GM23338 (cell line): Measurements from ENCODE around the gene SEMA3C. TPM values are rescaled to one million over a fixed set of nuclear protein-coding genes. Genes with fewer than 3 reads are reported as not detected.

ENCODE experiments used
- ATAC-seq: fragments of 200-7000 bp; cut with Tn5 transposase; 3 replicates; pipeline ENCODE4 v1.9.1; 2020
- DNase-seq: peaks from one replicate; pipeline ENCODE4 v3.0.0-alpha.2; 2015; ENCODE audit warnings: low spot score
- H2AFZ ChIP-seq: fragments of 200-600 bp; sonication (generic); 2 replicates; pipeline ENCODE4 v1.8.0; 2016; ENCODE audit warnings: antibody characterized with exemption, mild to moderate bottlenecking, moderate library complexity
- H3F3A ChIP-seq: fragments of 200-600 bp; sonication (generic); replicated peaks from 2 replicates; pipeline ENCODE4 v1.8.0; 2017; ENCODE audit warnings: antibody characterized with exemption, mixed run types, low read depth
- H3K27ac ChIP-seq: fragments of 200-600 bp; sonication (generic); 2 replicates; pipeline ENCODE4 v1.6.1; 2016; ENCODE audit warnings: low read depth
- H3K27me3 ChIP-seq: fragments of 200-600 bp; sonication (generic); 2 replicates; pipeline ENCODE4 v1.8.0; 2016; ENCODE audit warnings: mild to moderate bottlenecking, mixed run types, moderate library complexity; ENCODE audit not compliant: insufficient read depth
- H3K36me3 ChIP-seq: fragments of 200-600 bp; sonication (generic); 2 replicates; pipeline ENCODE4 v1.8.0; 2016; ENCODE audit warnings: mild to moderate bottlenecking; ENCODE audit not compliant: insufficient read depth
- H3K4me1 ChIP-seq: fragments of 200-600 bp; sonication (generic); 2 replicates; pipeline ENCODE4 v1.8.0; 2016; ENCODE audit warnings: mild to moderate bottlenecking, moderate library complexity; ENCODE audit not compliant: insufficient read depth
- H3K4me2 ChIP-seq: fragments of 200-600 bp; sonication (generic); 2 replicates; pipeline ENCODE4 v1.7.1; 2017; ENCODE audit warnings: mixed run types
- H3K4me3 ChIP-seq: fragments of 200-600 bp; sonication (generic); 2 replicates; pipeline ENCODE4 v1.6.1; 2016; ENCODE audit warnings: mixed run types
- H3K79me2 ChIP-seq: fragments of 200-600 bp; sonication (generic); replicated peaks from 2 replicates; pipeline ENCODE4 v1.8.0; 2017; ENCODE audit warnings: mild to moderate bottlenecking; ENCODE audit not compliant: insufficient read depth
- H3K9me2 ChIP-seq: fragments of 200-600 bp; sonication (generic); 2 replicates; pipeline ENCODE4 v1.8.0; 2017; ENCODE audit not compliant: insufficient read depth
- H4K20me1 ChIP-seq: fragments of 200-600 bp; sonication (generic); replicated peaks from 2 replicates; pipeline ENCODE4 v1.8.0; 2017; ENCODE audit warnings: mild to moderate bottlenecking; ENCODE audit not compliant: insufficient read depth
- H3K27ac Mint-ChIP-seq: 2 replicates; pipeline ENCODE4 v1.8.0; 2020; ENCODE audit warnings: inconsistent platforms, mild to moderate bottlenecking, moderate library complexity, mixed read lengths
- H3K27me3 Mint-ChIP-seq: 3 replicates; pipeline ENCODE4 v1.8.0; 2022; ENCODE audit warnings: low read depth, mild to moderate bottlenecking, moderate library complexity, mixed read lengths, inconsistent platforms; ENCODE audit not compliant: insufficient read depth, poor library complexity
- H3K36me3 Mint-ChIP-seq: 3 replicates; pipeline ENCODE4 v1.8.0; 2021; ENCODE audit warnings: low read depth, mild to moderate bottlenecking, inconsistent platforms, moderate library complexity, mixed read lengths
- H3K4me1 Mint-ChIP-seq: 3 replicates; pipeline ENCODE4 v1.8.0; 2020; ENCODE audit warnings: mild to moderate bottlenecking, inconsistent platforms, mixed read lengths
- H3K4me3 Mint-ChIP-seq: 3 replicates; pipeline ENCODE4 v1.8.0; 2021; ENCODE audit warnings: moderate library complexity, mild to moderate bottlenecking, inconsistent platforms, mixed read lengths
- H3K9me3 Mint-ChIP-seq: 3 replicates; pipeline ENCODE4 v1.8.0; 2020; ENCODE audit warnings: moderate library complexity, mild to moderate bottlenecking, inconsistent platforms, mixed read lengths
- CREB1 ChIP-seq: fragments of 250-450 bp; sonication (Bioruptor Pico); IDR thresholded peaks from 2 replicates; pipeline ENCODE4 v1.5.0; 2020; ENCODE audit warnings: low read depth, mild to moderate bottlenecking, moderate library complexity
- ETS1 ChIP-seq: IDR thresholded peaks from 2 replicates; pipeline ENCODE4 v1.6.1; 2016; ENCODE audit warnings: antibody characterized with exemption
- EZH2 ChIP-seq: fragments of 200-600 bp; sonication (generic); IDR thresholded peaks from one replicate; pipeline ENCODE4 v1.8.0; 2017; ENCODE audit warnings: antibody characterized with exemption, mild to moderate bottlenecking, low read depth; ENCODE audit not compliant: unreplicated experiment
- EZH2phosphoT487 ChIP-seq: fragments of 200-600 bp; sonication (generic); IDR thresholded peaks from one replicate; pipeline ENCODE4 v1.8.1; 2018; ENCODE audit warnings: antibody characterized with exemption; ENCODE audit not compliant: unreplicated experiment
- JUNB ChIP-seq: IDR thresholded peaks from one replicate; pipeline ENCODE4 v1.6.1; 2016; ENCODE audit warnings: antibody characterized with exemption; ENCODE audit not compliant: unreplicated experiment
- NANOG ChIP-seq: IDR thresholded peaks from 2 replicates; pipeline ENCODE4 v1.6.1; 2016; ENCODE audit warnings: antibody characterized with exemption, borderline replicate concordance
- POLR2AphosphoS5 ChIP-seq: IDR thresholded peaks from 2 replicates; pipeline ENCODE4 v1.6.1; 2016; ENCODE audit warnings: antibody characterized with exemption, low read depth
- STAT1 ChIP-seq: IDR thresholded peaks from one replicate; pipeline ENCODE4 v1.6.1; 2016; ENCODE audit warnings: antibody characterized with exemption; ENCODE audit not compliant: unreplicated experiment
- ZNF114 ChIP-seq: fragments of 250-450 bp; sonication (Bioruptor Pico); IDR thresholded peaks from 2 replicates; pipeline ENCODE4 v1.5.0; 2020; ENCODE audit warnings: mild to moderate bottlenecking, moderate library complexity
- ZNF331 ChIP-seq: fragments of 250-450 bp; sonication (Bioruptor Pico); IDR thresholded peaks from 2 replicates; pipeline ENCODE4 v1.5.0; 2020; ENCODE audit warnings: low read depth, mild to moderate bottlenecking, moderate library complexity
- ZNF462 ChIP-seq: fragments of 250-450 bp; sonication (Bioruptor Pico); IDR thresholded peaks from 2 replicates; pipeline ENCODE4 v1.5.0; 2020; ENCODE audit warnings: mild to moderate bottlenecking, moderate library complexity
- polyA plus RNA-seq: library from polyadenylated mRNA; unstranded; fragments of >200 nt; fragmentation: Nextera tagmentation; extraction: Ambion mirVana; gene quantifications from 2 replicates; pipeline ENCODE4 v1.2.1, GENCODE V29; 2016
- total RNA-seq: library from RNA; depleted of rRNA; stranded (reverse); fragments of >200 nt; shearing (Covaris generic); gene quantifications from 2 replicates; pipeline ENCODE4 v1.2.3, GENCODE V29; 2014
- TF ChIP-seq, protein P1 (sequence below), 2 experiments: fragments of 200-600 bp in 1 of 2; sonication (generic) in 1 of 2; conservative IDR thresholded peaks; 2 replicates each; pipeline versions ENCODE4 v1.5.1 to v1.6.1; 2016 to 2017; ENCODE audit warnings: antibody characterized with exemption in 2 of 2, low read depth in 2 of 2, mild to moderate bottlenecking in 2 of 2, moderate library complexity in 1 of 2
- TF ChIP-seq, protein P2 (sequence below): IDR thresholded peaks from one replicate; pipeline ENCODE4 v1.6.1; 2018; ENCODE audit warnings: antibody characterized with exemption; ENCODE audit not compliant: unreplicated experiment

Gene SEMA3C
- total and polyA plus RNA-seq, 2 experiments from 2014 or later: 1.0 to 3.5 TPM

DNA sequence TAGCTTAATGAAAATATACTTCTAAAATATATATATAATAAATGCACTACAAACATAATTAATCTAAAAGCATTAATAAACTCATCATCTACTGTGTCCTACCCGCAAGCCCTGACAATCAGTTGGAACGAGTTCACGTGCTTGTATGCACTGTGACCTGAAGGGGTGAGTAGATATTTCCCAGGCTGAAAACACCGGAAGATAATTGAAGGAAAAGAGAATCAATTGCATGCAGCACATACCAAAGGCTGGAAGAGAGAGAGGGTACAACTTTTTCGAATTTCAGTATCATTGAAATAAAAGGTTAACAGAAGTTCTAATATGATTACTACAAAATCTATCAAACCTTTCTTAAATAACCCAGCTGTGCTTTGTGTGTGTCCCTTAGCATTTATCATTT lies 94.6 kb downstream of the SEMA3C start:
- Histone ChIP-seq H4K20me1 (no peaks in the 10 kb centered on the region), H3K79me2 (no peaks in the 10 kb centered on the region), H3K4me2 (no peak overlapping the region), H3K9me2 (no peaks in the 10 kb centered on the region), H2AFZ (no peak overlapping the region), H3F3A (no peaks in the 10 kb centered on the region), H3K27ac (no peak overlapping the region), H3K36me3 (no peaks in the 10 kb centered on the region), H3K27me3 (no peaks in the 10 kb centered on the region), H3K4me1 (no peaks in the 10 kb centered on the region), H3K4me3 (no peak overlapping the region)
- ATAC-seq (no peak), DNase-seq (no peak)
- Mint-ChIP-seq H3K4me1 (no peaks in the 10 kb centered on the region), H3K9me3 (no peaks in the 10 kb centered on the region), H3K27ac (no peak overlapping the region), H3K36me3 (no peaks in the 10 kb centered on the region), H3K4me3 (no peak overlapping the region), H3K27me3 (no peaks in the 10 kb centered on the region)
- TF ChIP-seq EZH2phosphoT487 (no peak), STAT1 (no peak), JUNB (no peak), EZH2 (no peak), ZNF331 (no peak), CREB1 (no peak), NANOG (no peak), POLR2AphosphoS5 (no peak), ZNF462 (CRISPR knock-in tag) (no peak), ETS1 (no peak), ZNF114 (CRISPR knock-in tag) (no peak)
- TF ChIP-seq, protein P1, sequence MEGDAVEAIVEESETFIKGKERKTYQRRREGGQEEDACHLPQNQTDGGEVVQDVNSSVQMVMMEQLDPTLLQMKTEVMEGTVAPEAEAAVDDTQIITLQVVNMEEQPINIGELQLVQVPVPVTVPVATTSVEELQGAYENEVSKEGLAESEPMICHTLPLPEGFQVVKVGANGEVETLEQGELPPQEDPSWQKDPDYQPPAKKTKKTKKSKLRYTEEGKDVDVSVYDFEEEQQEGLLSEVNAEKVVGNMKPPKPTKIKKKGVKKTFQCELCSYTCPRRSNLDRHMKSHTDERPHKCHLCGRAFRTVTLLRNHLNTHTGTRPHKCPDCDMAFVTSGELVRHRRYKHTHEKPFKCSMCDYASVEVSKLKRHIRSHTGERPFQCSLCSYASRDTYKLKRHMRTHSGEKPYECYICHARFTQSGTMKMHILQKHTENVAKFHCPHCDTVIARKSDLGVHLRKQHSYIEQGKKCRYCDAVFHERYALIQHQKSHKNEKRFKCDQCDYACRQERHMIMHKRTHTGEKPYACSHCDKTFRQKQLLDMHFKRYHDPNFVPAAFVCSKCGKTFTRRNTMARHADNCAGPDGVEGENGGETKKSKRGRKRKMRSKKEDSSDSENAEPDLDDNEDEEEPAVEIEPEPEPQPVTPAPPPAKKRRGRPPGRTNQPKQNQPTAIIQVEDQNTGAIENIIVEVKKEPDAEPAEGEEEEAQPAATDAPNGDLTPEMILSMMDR (conservative IDR thresholded peaks at IDR 0.05; ENCODE audit: low read depth in 2 of 2): no peak
- TF ChIP-seq, protein P2, sequence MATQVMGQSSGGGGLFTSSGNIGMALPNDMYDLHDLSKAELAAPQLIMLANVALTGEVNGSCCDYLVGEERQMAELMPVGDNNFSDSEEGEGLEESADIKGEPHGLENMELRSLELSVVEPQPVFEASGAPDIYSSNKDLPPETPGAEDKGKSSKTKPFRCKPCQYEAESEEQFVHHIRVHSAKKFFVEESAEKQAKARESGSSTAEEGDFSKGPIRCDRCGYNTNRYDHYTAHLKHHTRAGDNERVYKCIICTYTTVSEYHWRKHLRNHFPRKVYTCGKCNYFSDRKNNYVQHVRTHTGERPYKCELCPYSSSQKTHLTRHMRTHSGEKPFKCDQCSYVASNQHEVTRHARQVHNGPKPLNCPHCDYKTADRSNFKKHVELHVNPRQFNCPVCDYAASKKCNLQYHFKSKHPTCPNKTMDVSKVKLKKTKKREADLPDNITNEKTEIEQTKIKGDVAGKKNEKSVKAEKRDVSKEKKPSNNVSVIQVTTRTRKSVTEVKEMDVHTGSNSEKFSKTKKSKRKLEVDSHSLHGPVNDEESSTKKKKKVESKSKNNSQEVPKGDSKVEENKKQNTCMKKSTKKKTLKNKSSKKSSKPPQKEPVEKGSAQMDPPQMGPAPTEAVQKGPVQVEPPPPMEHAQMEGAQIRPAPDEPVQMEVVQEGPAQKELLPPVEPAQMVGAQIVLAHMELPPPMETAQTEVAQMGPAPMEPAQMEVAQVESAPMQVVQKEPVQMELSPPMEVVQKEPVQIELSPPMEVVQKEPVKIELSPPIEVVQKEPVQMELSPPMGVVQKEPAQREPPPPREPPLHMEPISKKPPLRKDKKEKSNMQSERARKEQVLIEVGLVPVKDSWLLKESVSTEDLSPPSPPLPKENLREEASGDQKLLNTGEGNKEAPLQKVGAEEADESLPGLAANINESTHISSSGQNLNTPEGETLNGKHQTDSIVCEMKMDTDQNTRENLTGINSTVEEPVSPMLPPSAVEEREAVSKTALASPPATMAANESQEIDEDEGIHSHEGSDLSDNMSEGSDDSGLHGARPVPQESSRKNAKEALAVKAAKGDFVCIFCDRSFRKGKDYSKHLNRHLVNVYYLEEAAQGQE: no peak
